IMR-90 (cell line): ENCODE data around the gene ASIC2. TPM values are rescaled to one million over a fixed set of nuclear protein-coding genes. Genes with fewer than 3 reads are reported as not detected.

Experiments used
- ATAC-seq: fragments of 200-7000 bp; cut with Tn5 transposase; 2 replicates; pipeline ENCODE4 v1.9.1; 2020; ENCODE audit warnings: low read depth, mild to moderate bottlenecking, moderate library complexity
- BruUV-seq: library from RNA; stranded (reverse); fragments of 400-500 nt; replicated peaks from 2 replicates; lab custom pipeline; 2021; lab: Mats Ljungman, UMichigan
- CTCF ChIA-PET: fragments of 300-600 bp; formaldehyde crosslinking; extraction: SDS; loops from one replicate; lab custom pipeline; 2021; ENCODE audit warnings: antibody characterized with exemption; lab: Yijun Ruan, JAX
- POLR2A ChIA-PET: fragments of 300-600 bp; sonication (Branson Sonifier 250); formaldehyde crosslinking; loops from one replicate; lab custom pipeline; 2022; ENCODE audit warnings: antibody characterized with exemption; ENCODE audit not compliant: unreplicated experiment; lab: Charles Lee
- DNase-seq: peaks from one replicate; pipeline ENCODE4 v3.0.0; 2013
- H2AFZ ChIP-seq: replicated peaks from 2 replicates; pipeline ENCODE3; 2013; ENCODE audit warnings: low read length, mild to moderate bottlenecking; ENCODE audit not compliant: poor library complexity
- H2AK5ac ChIP-seq: 2 replicates; pipeline ENCODE4 v1.6.1; 2013; ENCODE audit warnings: low read depth, low read length, inconsistent platforms
- H2AK9ac ChIP-seq: replicated peaks from 2 replicates; pipeline ENCODE3; 2013; ENCODE audit warnings: mild to moderate bottlenecking, low read depth, low read length, moderate library complexity; ENCODE audit not compliant: poor library complexity
- H2BK120ac ChIP-seq: 2 replicates; pipeline ENCODE4 v1.6.1; 2013; ENCODE audit warnings: low read depth, low read length, inconsistent platforms
- H2BK15ac ChIP-seq: 3 replicates; pipeline ENCODE4 v1.6.1; 2013; ENCODE audit warnings: low read depth, low read length, inconsistent platforms
- H2BK20ac ChIP-seq: 2 replicates; pipeline ENCODE4 v1.6.1; 2013; ENCODE audit warnings: low read depth, mild to moderate bottlenecking, inconsistent platforms, low read length, moderate library complexity
- H2BK5ac ChIP-seq: 2 replicates; pipeline ENCODE4 v1.6.1; 2013; ENCODE audit warnings: mild to moderate bottlenecking, low read depth, low read length, inconsistent platforms; ENCODE audit not compliant: poor library complexity, severe bottlenecking
- H3K14ac ChIP-seq: replicated peaks from 2 replicates; pipeline ENCODE4 v1.6.1; 2013; ENCODE audit warnings: low read depth, low read length, inconsistent platforms
- H3K18ac ChIP-seq: 2 replicates; pipeline ENCODE4 v1.6.1; 2013; ENCODE audit warnings: low read depth, low read length, control low read depth
- H3K23ac ChIP-seq: 2 replicates; pipeline ENCODE4 v1.6.1; 2013; ENCODE audit warnings: low read depth, low read length, inconsistent platforms
- H3K27ac ChIP-seq: 2 replicates; pipeline ENCODE4 v1.5.1; 2013; ENCODE audit warnings: mild to moderate bottlenecking, control low read depth, low read length; ENCODE audit not compliant: insufficient read depth
- H3K27me3 ChIP-seq: 2 replicates; pipeline ENCODE4 v1.6.1; 2013; ENCODE audit warnings: low read length; ENCODE audit not compliant: control insufficient read depth, insufficient read depth
- H3K36me3 ChIP-seq: 2 replicates; pipeline ENCODE4 v1.6.1; 2013; ENCODE audit warnings: low read length, mixed read lengths; ENCODE audit not compliant: control insufficient read depth, insufficient read depth
- H3K4ac ChIP-seq: 2 replicates; pipeline ENCODE4 v1.6.1; 2013; ENCODE audit warnings: low read depth, low read length, inconsistent platforms
- H3K4me1 ChIP-seq: 2 replicates; pipeline ENCODE4 v1.6.1; 2013; ENCODE audit warnings: low read length, mixed read lengths; ENCODE audit not compliant: control insufficient read depth, insufficient read depth
- H3K4me2 ChIP-seq: 2 replicates; pipeline ENCODE4 v1.6.1; 2013; ENCODE audit warnings: low read depth, mild to moderate bottlenecking, control low read depth, low read length, moderate library complexity
- H3K4me3 ChIP-seq: 2 replicates; pipeline ENCODE4 v1.5.1; 2013; ENCODE audit warnings: low read depth, mild to moderate bottlenecking, control low read depth, low read length, moderate library complexity; ENCODE audit not compliant: insufficient read depth
- H3K56ac ChIP-seq: 2 replicates; pipeline ENCODE4 v1.6.1; 2013; ENCODE audit warnings: low read length, inconsistent platforms; ENCODE audit not compliant: insufficient read depth; ENCODE audit errors: extremely low read depth
- H3K79me1 ChIP-seq, 2 experiments: 2 replicates each; pipeline ENCODE4 v1.6.1; 2013; ENCODE audit warnings: low read length in 2 of 2, inconsistent platforms in 1 of 2, low read depth in 1 of 2
- H3K9ac ChIP-seq: 2 replicates; pipeline ENCODE4 v1.6.1; 2013; ENCODE audit warnings: low read depth, low read length, control low read depth
- H3K9me1 ChIP-seq: 2 replicates; pipeline ENCODE4 v1.6.1; 2013; ENCODE audit warnings: low read length, inconsistent platforms; ENCODE audit not compliant: insufficient read depth
- H3K9me3 ChIP-seq: 2 replicates; pipeline ENCODE4 v1.6.1; 2013; ENCODE audit warnings: low read length; ENCODE audit not compliant: control insufficient read depth, insufficient read depth
- H4K20me1 ChIP-seq: 2 replicates; pipeline ENCODE4 v1.6.1; 2013; ENCODE audit warnings: low read length, inconsistent platforms; ENCODE audit not compliant: insufficient read depth
- H4K5ac ChIP-seq: 2 replicates; pipeline ENCODE4 v1.6.1; 2013; ENCODE audit warnings: mild to moderate bottlenecking, low read depth, low read length, control low read depth
- H4K8ac ChIP-seq, 2 experiments: 2 replicates each; pipeline ENCODE4 v1.6.1; 2013; ENCODE audit warnings: low read depth in 2 of 2, low read length in 2 of 2, control low read depth in 1 of 2, inconsistent platforms in 1 of 2
- H4K91ac ChIP-seq: 2 replicates; pipeline ENCODE4 v1.6.1; 2013; ENCODE audit warnings: low read depth, low read length, inconsistent platforms; ENCODE audit not compliant: insufficient read depth
- RAD21 ChIP-seq: IDR thresholded peaks from 2 replicates; pipeline ENCODE4 v1.6.1; 2012; ENCODE audit warnings: low read length, improper control_type of control experiment
- SMC3 ChIP-seq: fragments of 150-350 bp; IDR thresholded peaks from 2 replicates; pipeline ENCODE4 v1.6.1; 2016; ENCODE audit warnings: low read depth, mild to moderate bottlenecking, antibody characterized with exemption, low read length, moderate library complexity
- USF2 ChIP-seq: fragments of 150-350 bp; IDR thresholded peaks from 2 replicates; pipeline ENCODE4 v1.6.1; 2017; ENCODE audit warnings: mild to moderate bottlenecking, antibody characterized with exemption, low read length, low read depth
- WGBS, 2 experiments: methylation state at CpG; one replicate each; pipeline versions ENCODE4 v1.1.5 to v1.1.7; 2013; ENCODE audit warnings: missing lambda C conversion rate in 2 of 2; ENCODE audit not compliant: insufficient read length in 1 of 2; ENCODE audit errors: extremely low coverage in 2 of 2; 5-methylcytosine and 5-hydroxymethylcytosine counted together
- dilution Hi-C: fragments of 300-500 bp; cut with HindIII; formaldehyde crosslinking; loops from one replicate; pipeline ENCODE4 v1.14.3; 2018; ENCODE audit warnings: low sequenced_read_pairs; ENCODE audit not compliant: unreplicated experiment
- in situ Hi-C: fragments of 300-500 bp; cut with MboI; formaldehyde crosslinking; loops from 3 replicates; pipeline ENCODE4 v1.14.3; 2019; ENCODE audit warnings: low sequenced_read_pairs, inconsistent platforms, mixed read lengths
- intact Hi-C: fragments of 100-400 bp; cut with micrococcal nuclease; formaldehyde crosslinking; loops from 2 replicates; pipeline ENCODE4 v1.10.0; 2022
- polyA plus RNA-seq, 3 experiments: library from polyadenylated mRNA; depleted of rRNA; stranded (reverse); fragments of >200 nt; gene quantifications; 2 replicates each; pipeline ENCODE4 v1.2.3, GENCODE V29; 2012; ENCODE audit warnings: low replicate concordance in 1 of 3
- total RNA-seq: library from RNA; depleted of rRNA; stranded (reverse); fragments of >200 nt; gene quantifications from 2 replicates; pipeline ENCODE4 v1.2.3, GENCODE V29; 2012

Gene ASIC2
- total and polyA plus RNA-seq, 2 of the 4 experiments (the other 2 are of a cell fraction): under 0.01 to 0.15 TPM

GRCh38 chr17:33217891-33218290 lies 75.2 kb downstream of the ASIC2 start:
- Histone ChIP-seq H3K27ac (no peak overlapping the region), H3K9me3 (no peaks in the 10 kb centered on the region), H4K8ac (no peak overlapping the region), H3K56ac (no peak overlapping the region), H3K18ac (no peak overlapping the region), H3K4me2 (no peak overlapping the region), H2AK5ac (no peak overlapping the region), H4K5ac (no peak overlapping the region), H3K9me1 (peaks cover 5% of the 10 kb centered on the region; the same call in 1 of the 2 replicates), H4K20me1 (no peaks in the 10 kb centered on the region), H3K27me3 (0 out of 2 replicates have a peak, but pooled peaks cover 2% of the 10 kb centered on the region), H3K36me3 (no peaks in the 10 kb centered on the region), H2AFZ (no peak overlapping the region), H2BK120ac (no peak overlapping the region), H2BK20ac (no peak overlapping the region), H2AK9ac (no peak overlapping the region), H4K91ac (no peak overlapping the region), H3K4me1 (peaks cover 10% of the 10 kb centered on the region; the same call in 1 of the 2 replicates), H3K79me1 (no peaks in the 10 kb centered on the region; a peak in 1 of 4 replicates), H3K9ac (no peak overlapping the region), H3K14ac (no peak overlapping the region), H3K4me3 (no peak overlapping the region), H3K4ac (no peak overlapping the region), H2BK15ac (no peak overlapping the region; the same call in 2 of the 3 replicates), H3K23ac (no peak overlapping the region), H2BK5ac (no peak overlapping the region)
- POLR2A ChIA-PET: no interaction called here
- in situ Hi-C loops: no loop called here
- BruUV-seq: no TSS peak
- intact Hi-C loops: loop anchor here (5.0 kb wide), 1 partner anchor 74 kb away; the partner anchor contains the start of gene ASIC2
- dilution Hi-C loops: no loop called here
- no peak for TF ChIP-seq SMC3
- TF ChIP-seq RAD21: no peak
- TF ChIP-seq USF2: no peak
- 100% methylated on average over 1 of the region's 9 CpGs; no CpG with 5 or more reads in 1 of the 2 experiments for WGBS, 2 experiments
- CTCF ChIA-PET: no interaction called here
- no peak for ATAC-seq
- DNase-seq: no peak
